Tibial artery (tissue), 4 donors: Measurements from ENCODE around the gene RNF220.

Experiments used
- DNase-seq, 2 donors: peaks; one replicate each; pipeline ENCODE4 v3.0.0-alpha.2; 2019
- H3K27ac ChIP-seq, 2 donors: fragments of 200-600 bp; sonication (generic) in 1 of 2; 1 replicate in 1 of 2; 2 replicates in 1 of 2; pipeline ENCODE4 v1.5.1; 2018 to 2019; ENCODE audit warnings: mild to moderate bottlenecking in 1 of 2
- H3K27me3 ChIP-seq, 2 donors: fragments of 200-600 bp; sonication (generic) in 1 of 2; one replicate each; pipeline versions ENCODE4 v1.5.1 to v1.6.0; 2016 to 2019
- H3K36me3 ChIP-seq, 3 donors: fragments of 200-600 bp; sonication (generic) in 2 of 3; one replicate each; pipeline ENCODE4 v1.5.1; 2016 to 2019; ENCODE audit warnings: mild to moderate bottlenecking in 2 of 3
- H3K4me1 ChIP-seq, 4 donors: fragments of 200-600 bp; sonication (generic) in 2 of 4; 1 replicate in 3 of 4; 2 replicates in 1 of 4; pipeline ENCODE4 v1.5.1; 2016 to 2019
- H3K4me3 ChIP-seq, 2 donors: fragments of 200-600 bp; sonication (generic) in 1 of 2; 1 replicate in 1 of 2; 2 replicates in 1 of 2; pipeline ENCODE4 v1.5.1; 2018 to 2019; ENCODE audit warnings: mild to moderate bottlenecking in 2 of 2
- H3K9me3 ChIP-seq, 3 donors: fragments of 200-600 bp; sonication (generic) in 1 of 3; one replicate each; pipeline ENCODE4 v1.5.1; 2016 to 2019
- intact Hi-C: fragments of 100-400 bp; cut with DNase I; formaldehyde crosslinking; loops from one replicate; pipeline ENCODE4 v1.15.0; 2023; ENCODE audit warnings: low total_unique reads
- TF ChIP-seq, protein P1 (sequence below), 2 experiments: fragments of 200-600 bp in 1 of 2; fragments of 450-650 bp in 1 of 2; IDR thresholded peaks; one replicate each; pipeline ENCODE4 v1.5.1; 2017 to 2019; ENCODE audit warnings: antibody characterized with exemption in 2 of 2, mild to moderate bottlenecking in 1 of 2, moderate library complexity in 1 of 2

Gene RNF220

DNA sequence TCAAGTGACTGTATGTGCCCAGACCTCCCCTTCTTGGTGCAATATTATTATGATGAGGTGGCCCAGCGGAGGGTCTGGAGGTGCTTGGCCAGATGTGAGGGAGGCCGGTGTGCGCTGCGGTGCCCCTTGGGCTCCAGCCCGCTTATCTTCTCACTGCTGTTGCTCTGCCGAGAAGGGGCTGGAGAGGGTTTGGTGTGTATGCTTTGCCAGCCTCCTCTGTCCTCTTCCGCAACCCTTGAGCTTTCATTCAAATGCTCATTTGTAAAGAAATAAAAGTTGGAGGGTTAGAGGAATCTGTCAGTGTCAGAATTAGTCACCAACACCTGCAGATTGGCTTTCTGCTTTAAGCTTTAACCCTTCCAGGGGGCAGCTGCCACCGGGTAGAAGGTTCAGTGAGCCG, 19.7 kb downstream of the RNF220 start:
- no peaks in the 10 kb centered on the region for H3K36me3 ChIP-seq
- intact Hi-C loops: loop anchor here (10.0 kb wide), 1 partner anchor 80 kb away; no protein-coding TSS in a partner anchor
- H3K27ac ChIP-seq: no peak overlapping the region
- peaks cover 0 to 48% of the 10 kb centered on the region in 2 donors for H3K27me3 ChIP-seq
- H3K4me1 ChIP-seq: peaks cover 0 to 23% (median 15%) of the 10 kb centered on the region in 4 donors
- TF ChIP-seq, protein P1, sequence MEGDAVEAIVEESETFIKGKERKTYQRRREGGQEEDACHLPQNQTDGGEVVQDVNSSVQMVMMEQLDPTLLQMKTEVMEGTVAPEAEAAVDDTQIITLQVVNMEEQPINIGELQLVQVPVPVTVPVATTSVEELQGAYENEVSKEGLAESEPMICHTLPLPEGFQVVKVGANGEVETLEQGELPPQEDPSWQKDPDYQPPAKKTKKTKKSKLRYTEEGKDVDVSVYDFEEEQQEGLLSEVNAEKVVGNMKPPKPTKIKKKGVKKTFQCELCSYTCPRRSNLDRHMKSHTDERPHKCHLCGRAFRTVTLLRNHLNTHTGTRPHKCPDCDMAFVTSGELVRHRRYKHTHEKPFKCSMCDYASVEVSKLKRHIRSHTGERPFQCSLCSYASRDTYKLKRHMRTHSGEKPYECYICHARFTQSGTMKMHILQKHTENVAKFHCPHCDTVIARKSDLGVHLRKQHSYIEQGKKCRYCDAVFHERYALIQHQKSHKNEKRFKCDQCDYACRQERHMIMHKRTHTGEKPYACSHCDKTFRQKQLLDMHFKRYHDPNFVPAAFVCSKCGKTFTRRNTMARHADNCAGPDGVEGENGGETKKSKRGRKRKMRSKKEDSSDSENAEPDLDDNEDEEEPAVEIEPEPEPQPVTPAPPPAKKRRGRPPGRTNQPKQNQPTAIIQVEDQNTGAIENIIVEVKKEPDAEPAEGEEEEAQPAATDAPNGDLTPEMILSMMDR (IDR thresholded peaks at IDR 0.05): no peak
- H3K4me3 ChIP-seq: no peak overlapping the region
- DNase-seq: no peak
- no peaks in the 10 kb centered on the region for H3K9me3 ChIP-seq

DNA sequence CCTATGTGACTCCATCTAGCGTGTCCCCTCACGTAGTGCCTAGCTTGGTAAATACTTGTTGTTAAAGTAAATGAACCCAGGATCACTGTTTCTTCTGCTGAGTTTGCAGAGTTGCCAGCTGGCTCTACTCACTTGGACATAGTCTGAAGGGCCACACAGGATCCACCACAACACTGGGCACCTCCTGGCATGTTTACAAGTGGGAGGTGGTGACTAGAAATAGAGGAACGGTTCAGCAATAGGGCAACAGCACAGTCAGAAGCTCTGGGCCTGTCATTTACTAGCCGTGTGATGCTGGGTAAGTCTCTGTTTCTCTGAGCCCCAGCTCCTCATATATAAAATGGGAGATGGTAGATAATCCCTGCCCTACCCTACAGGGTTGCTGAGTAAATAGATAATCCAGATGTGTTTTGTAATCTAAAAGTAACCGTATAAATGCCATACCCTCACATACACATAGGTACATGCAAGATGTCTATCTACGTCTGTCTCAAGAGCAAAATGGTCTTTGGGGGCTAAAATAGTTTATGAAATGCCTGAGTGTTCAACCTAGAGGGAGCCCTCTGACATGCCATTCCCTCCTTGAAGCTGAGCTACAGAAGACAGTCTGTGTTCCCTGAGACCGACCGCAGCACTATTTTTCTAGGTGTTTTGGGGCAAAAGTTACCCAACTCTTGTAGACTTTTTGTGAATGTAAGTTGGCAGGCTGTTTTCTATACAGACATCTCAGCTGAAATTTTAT, 20.5 kb downstream of the RNF220 start:
- intact Hi-C loops: loop anchor here (10.0 kb wide), 1 partner anchor 79 kb away; no protein-coding TSS in a partner anchor
- Histone ChIP-seq H3K9me3 (no peaks in the 10 kb centered on the region), H3K4me3 (no peak overlapping the region), H3K27me3 (peaks cover 0 to 42% of the 10 kb centered on the region in 2 donors), H3K27ac (no peak overlapping the region), H3K36me3 (no peaks in the 10 kb centered on the region), H3K4me1 (peaks cover 0 to 23% (median 15%) of the 10 kb centered on the region in 4 donors)
- TF ChIP-seq, protein P1 (IDR thresholded peaks at IDR 0.05): no peak
- no peak for DNase-seq

DNA sequence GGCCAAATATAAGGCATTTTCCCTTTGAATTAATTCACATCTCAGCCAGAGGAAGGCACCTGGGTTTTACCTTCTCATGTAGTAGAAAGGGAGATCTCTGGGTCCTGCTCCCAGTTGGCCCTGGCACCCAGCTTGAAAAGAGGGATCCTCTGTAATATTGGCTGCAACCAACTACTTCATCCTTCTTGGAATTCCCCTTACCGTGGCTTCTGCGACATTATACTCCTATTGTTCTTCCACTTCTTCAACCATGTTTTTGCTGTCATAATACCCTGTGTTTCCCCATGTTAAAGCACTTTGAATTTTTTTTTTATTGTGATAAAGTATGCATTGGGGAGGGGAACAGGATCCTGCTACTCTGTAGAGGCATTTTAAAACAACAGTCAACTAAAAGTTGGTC, 26.8 kb downstream of the RNF220 start:
- TF ChIP-seq, protein P1 (IDR thresholded peaks at IDR 0.05): no peak
- Histone ChIP-seq H3K4me3 (no peak overlapping the region), H3K9me3 (no peaks in the 10 kb centered on the region), H3K27me3 (peaks cover 0 to 33% of the 10 kb centered on the region in 2 donors), H3K27ac (no peak overlapping the region), H3K36me3 (no peaks in the 10 kb centered on the region), H3K4me1 (no peaks in the 10 kb centered on the region)
- intact Hi-C loops: no loop called here
- DNase-seq: no peak

DNA sequence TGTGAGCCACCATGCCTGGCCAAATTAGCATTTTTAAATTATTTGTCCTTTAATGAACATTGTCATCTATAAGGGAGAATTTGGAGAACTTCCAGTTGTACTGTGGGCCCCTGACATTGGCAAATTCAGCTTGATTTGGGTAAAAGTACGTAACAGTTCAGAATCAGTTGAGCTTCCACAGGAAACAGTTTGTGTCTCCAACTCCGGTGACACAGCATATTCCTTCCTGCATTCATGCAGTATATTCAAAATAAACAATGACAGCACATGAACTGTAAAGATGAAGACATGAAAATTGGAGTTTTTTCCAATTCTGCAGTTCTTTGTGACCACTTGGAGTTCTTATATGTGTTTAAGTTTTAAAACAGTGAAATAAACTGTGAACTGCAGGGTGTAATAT, 28.2 kb downstream of the RNF220 start:
- DNase-seq: no peak

DNA sequence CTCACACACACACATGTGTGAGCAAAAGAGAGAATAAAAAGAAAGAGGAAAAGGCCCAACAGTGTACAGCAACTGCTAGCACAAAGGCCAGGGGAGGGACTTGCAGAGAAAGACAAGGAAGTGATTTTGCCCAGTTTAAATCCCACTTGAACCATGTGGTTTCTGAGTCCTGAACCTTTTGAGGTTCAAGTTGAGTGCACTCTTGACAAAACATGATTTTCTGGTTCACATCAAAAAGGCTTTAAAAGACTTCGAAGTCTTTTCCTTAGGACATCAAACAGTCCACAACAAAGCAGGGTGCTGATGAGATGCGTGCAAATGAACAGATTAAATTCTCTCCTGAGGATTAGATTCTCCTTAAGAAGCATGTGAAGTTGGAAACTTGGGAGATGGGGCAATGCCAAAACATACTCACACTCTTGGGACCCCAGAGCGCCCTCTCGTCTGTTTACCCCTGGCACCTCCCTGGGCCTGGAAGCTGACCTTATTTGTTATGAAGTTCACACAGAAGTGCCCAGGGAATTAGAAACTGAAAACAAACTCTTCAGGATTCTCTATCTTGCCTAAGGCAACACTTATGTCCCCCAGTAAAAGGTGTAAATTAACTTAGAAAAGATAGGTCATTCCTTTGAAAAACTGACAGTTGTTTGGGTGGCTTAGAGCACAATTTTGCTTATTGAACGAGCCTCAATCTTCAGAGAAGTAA, 31.5 kb downstream of the RNF220 start:
- no peaks in the 10 kb centered on the region for H3K27me3 ChIP-seq
- H3K27ac ChIP-seq: no peak overlapping the region
- H3K9me3 ChIP-seq: no peaks in the 10 kb centered on the region
- no peaks in the 10 kb centered on the region for H3K36me3 ChIP-seq
- no peak for DNase-seq
- no peaks in the 10 kb centered on the region for H3K4me1 ChIP-seq
- H3K4me3 ChIP-seq: no peak overlapping the region
- TF ChIP-seq, protein P1 (IDR thresholded peaks at IDR 0.05): no peak
- intact Hi-C loops: no loop called here

More for the DNA sequence above, 28.2 kb downstream of the RNF220 start:
- TF ChIP-seq, protein P1 (IDR thresholded peaks at IDR 0.05): no peak
- no peaks in the 10 kb centered on the region for H3K4me1 ChIP-seq
- H3K36me3 ChIP-seq: no peaks in the 10 kb centered on the region
- intact Hi-C loops: no loop called here
- no peak overlapping the region for H3K4me3 ChIP-seq
- H3K27ac ChIP-seq: no peak overlapping the region
- no peaks in the 10 kb centered on the region for H3K9me3 ChIP-seq
- H3K27me3 ChIP-seq: peaks cover 0 to 20% of the 10 kb centered on the region in 2 donors
